Esophagus squamous epithelium (tissue), 5 donors: ENCODE data around the gene GJE1. TPM values are rescaled to one million over a fixed set of nuclear protein-coding genes. Genes with fewer than 3 reads are reported as not detected.
A peak's percentile ranks its signal among the peaks of the same experiment; 100 is the strongest.
"Not testable (repeated sequence)": the region's sequence is repeated elsewhere in the genome, so short reads cannot be mapped to it uniquely, and the experiment has no call there.

ENCODE experiments used
- DNase-seq: peaks from one replicate; lab custom pipeline; 2025; lab: John Stamatoyannopoulos, UW
- H3K27ac ChIP-seq, 4 donors: fragments of 200-600 bp; sonication (generic); one replicate each; pipeline ENCODE4 v1.5.1; 2016 to 2019; ENCODE audit warnings: mild to moderate bottlenecking in 1 of 4
- H3K27me3 ChIP-seq, 4 donors: fragments of 200-600 bp; sonication (generic); 1 replicate in 3 of 4; 2 replicates in 1 of 4; pipeline versions ENCODE4 v1.5.1 to v1.6.0; 2017 to 2021; ENCODE audit warnings: antibody characterized with exemption in 1 of 4
- H3K36me3 ChIP-seq, 3 donors: fragments of 200-600 bp; sonication (generic); one replicate each; pipeline ENCODE4 v1.5.1; 2016 to 2019
- H3K4me1 ChIP-seq, 3 donors: fragments of 200-600 bp; sonication (generic); one replicate each; pipeline ENCODE4 v1.5.1; 2017 to 2019
- H3K4me3 ChIP-seq, 4 donors: fragments of 200-600 bp; sonication (generic); 1 replicate in 3 of 4; 2 replicates in 1 of 4; pipeline ENCODE4 v1.5.1; 2016 to 2019; ENCODE audit warnings: mild to moderate bottlenecking in 2 of 4, moderate library complexity in 1 of 4
- H3K9me3 ChIP-seq, 3 donors: fragments of 200-600 bp; sonication (generic); one replicate each; pipeline ENCODE4 v1.5.1; 2016 to 2019
- POLR2A ChIP-seq, 4 donors: fragments of 450-650 bp; IDR thresholded peaks; one replicate each; pipeline ENCODE4 v1.6.1; 2017; ENCODE audit warnings: antibody characterized with exemption in 4 of 4, mild to moderate bottlenecking in 4 of 4, moderate library complexity in 3 of 4
- WGBS, 2 donors: methylation state at CpG; one replicate each; pipeline ENCODE4 v1.1.5; 2018; 5-methylcytosine and 5-hydroxymethylcytosine counted together
- intact Hi-C: fragments of 100-400 bp; cut with DNase I; formaldehyde crosslinking; loops from one replicate; pipeline ENCODE4 v1.15.0; 2022
- total RNA-seq, 4 donors: library from RNA; depleted of rRNA; stranded (reverse); fragments of >200 nt; gene quantifications; one replicate each; pipeline ENCODE4 v1.1.0, GENCODE V29; 2016
- TF ChIP-seq, protein P1 (sequence below), 6 experiments: fragments of 450-650 bp in 4 of 6; fragments of 200-600 bp in 2 of 6; sonication (generic) in 2 of 6; IDR thresholded peaks; one replicate each; pipeline ENCODE4 v1.5.1; 2016 to 2019; ENCODE audit warnings: antibody characterized with exemption in 6 of 6, mild to moderate bottlenecking in 4 of 6, moderate library complexity in 4 of 6
- donor health status: DM: yes; HTN: yes; CAD: no.

Gene GJE1, protein sequence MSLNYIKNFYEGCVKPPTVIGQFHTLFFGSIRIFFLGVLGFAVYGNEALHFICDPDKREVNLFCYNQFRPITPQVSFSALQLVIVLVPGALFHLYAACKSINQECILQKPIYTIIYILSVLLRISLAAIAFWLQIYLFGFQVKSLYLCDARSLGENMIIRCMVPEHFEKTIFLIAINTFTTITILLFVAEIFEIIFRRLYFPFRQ
- not detected for total RNA-seq

DNA sequence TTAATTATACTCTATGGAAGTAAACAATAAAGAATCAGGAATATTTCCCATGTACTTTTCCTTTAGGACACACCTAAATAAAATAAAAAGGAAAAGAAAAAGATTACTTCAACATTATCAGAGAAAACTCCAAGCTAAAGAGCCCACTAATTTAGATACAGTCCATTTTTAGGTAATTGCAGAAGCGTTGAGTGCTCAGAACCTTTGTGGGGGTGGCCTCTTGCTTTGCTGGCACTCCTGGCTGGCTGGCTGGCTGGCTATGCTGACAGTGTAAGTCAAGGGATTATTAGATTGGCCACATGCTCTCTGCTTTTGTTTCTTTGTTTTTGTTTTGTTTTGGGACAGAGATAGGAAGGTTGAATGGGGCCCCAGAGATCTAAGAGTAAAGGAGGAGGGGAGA lies at the start of gene GJE1:
TSS of gene GJE1 (plus strand) at position 301 of the 400 bp plus-strand sequence. CDS start 234 bp downstream, outside the sequence.
- no peak within 1 kb of the TSS for H3K4me3 ChIP-seq
- WGBS, 2 donors: 45 to 58% methylated on average over 1 of the region's 1 CpG
- TF ChIP-seq POLR2A (IDR thresholded peaks at IDR 0.05): no peak
- TF ChIP-seq, protein P1, sequence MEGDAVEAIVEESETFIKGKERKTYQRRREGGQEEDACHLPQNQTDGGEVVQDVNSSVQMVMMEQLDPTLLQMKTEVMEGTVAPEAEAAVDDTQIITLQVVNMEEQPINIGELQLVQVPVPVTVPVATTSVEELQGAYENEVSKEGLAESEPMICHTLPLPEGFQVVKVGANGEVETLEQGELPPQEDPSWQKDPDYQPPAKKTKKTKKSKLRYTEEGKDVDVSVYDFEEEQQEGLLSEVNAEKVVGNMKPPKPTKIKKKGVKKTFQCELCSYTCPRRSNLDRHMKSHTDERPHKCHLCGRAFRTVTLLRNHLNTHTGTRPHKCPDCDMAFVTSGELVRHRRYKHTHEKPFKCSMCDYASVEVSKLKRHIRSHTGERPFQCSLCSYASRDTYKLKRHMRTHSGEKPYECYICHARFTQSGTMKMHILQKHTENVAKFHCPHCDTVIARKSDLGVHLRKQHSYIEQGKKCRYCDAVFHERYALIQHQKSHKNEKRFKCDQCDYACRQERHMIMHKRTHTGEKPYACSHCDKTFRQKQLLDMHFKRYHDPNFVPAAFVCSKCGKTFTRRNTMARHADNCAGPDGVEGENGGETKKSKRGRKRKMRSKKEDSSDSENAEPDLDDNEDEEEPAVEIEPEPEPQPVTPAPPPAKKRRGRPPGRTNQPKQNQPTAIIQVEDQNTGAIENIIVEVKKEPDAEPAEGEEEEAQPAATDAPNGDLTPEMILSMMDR (IDR thresholded peaks at IDR 0.05): no peak
- H3K36me3 ChIP-seq: no peaks in the 10 kb centered on the region
- intact Hi-C loops: no loop called here
- H3K27me3 ChIP-seq: no peaks in the 10 kb centered on the region
- H3K27ac ChIP-seq: no peak within 1 kb of the TSS
- no peaks in the 10 kb centered on the region for H3K4me1 ChIP-seq
- H3K9me3 ChIP-seq: peaks cover 0 to 13% (median 0%) of the 10 kb centered on the region in 3 donors
- no peak for DNase-seq

DNA sequence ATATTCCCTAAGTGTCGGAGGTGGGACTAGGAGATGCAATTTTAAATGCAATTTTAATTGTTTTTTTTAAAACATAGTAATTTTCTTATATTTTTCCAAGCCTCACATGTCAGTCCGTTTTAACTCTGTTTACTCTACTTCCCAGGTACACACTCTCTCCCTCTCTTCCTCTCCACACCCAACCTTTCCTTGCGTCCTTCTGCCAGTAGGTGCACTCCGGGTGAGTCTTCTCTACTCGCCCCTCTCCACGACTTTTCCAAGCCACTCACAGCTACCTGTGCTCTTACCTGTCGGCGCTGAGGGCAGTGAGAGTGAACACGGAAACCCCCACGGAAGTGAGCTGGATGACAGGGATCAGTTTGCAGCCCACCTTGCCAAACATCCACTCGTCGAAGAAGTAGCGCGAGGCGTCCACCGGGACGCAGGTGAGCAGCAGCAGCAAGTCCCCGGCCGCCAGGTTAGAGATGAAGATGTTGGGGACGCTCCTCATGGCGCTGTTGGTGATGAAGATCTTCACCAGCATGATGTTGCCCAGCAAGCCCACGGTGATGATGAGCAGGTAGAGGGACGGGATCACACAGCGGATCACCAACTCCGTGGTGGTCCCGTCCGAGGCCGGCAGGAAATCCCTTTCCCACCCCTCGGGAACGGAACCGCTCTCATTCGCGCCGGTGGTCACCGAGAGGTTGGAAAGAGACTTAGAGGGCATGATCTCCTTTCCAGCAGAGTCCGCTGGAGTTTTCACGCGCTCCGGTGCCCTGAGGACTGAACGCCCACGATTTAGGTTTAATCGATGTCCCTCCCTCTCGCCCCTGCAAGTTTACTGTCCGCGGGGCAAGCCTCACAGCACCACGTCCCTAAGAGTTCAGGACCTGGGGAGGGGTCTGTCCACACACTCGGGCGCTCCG lies 44.5 kb upstream of the GJE1 start:
- DNase-seq: no peak
- H3K9me3 ChIP-seq: no peaks in the 10 kb centered on the region
- H3K27me3 ChIP-seq: peaks cover 0 to 25% (median 0%) of the 10 kb centered on the region in 4 donors
- no peak for TF ChIP-seq POLR2A (IDR thresholded peaks at IDR 0.05)
- TF ChIP-seq, protein P1 (IDR thresholded peaks at IDR 0.05): no peak
- H3K36me3 ChIP-seq: no peaks in the 10 kb centered on the region
- WGBS, 2 donors: 26 to 36% methylated on average over 11 to 14 of the region's 49 CpGs
- no peak overlapping the region for H3K4me3 ChIP-seq
- intact Hi-C loops: no loop called here
- H3K27ac ChIP-seq: no peak overlapping the region
- no peaks in the 10 kb centered on the region for H3K4me1 ChIP-seq

DNA sequence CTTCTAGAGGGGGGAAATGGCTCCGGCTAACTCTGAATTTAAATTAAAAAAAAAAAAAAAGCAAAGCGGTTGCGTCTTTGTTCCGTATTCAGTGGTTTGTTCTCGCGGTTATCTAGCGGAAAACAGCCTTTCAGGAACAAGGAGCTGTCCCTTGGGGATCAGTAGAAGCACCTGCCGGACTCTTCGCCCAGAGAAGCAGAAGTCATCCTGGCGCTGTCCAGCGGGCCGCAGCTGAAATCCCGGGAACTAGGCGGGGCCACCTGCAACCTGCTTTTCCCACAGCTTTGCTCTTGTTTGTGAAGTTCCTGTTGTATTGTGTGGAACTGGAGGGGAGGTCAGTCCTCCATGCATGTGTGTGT lies 43.9 kb upstream of the GJE1 start:
- Histone ChIP-seq H3K27me3 (peaks cover 0 to 25% (median 0%) of the 10 kb centered on the region in 4 donors), H3K4me3 (no peak overlapping the region), H3K27ac (no peak overlapping the region), H3K9me3 (no peaks in the 10 kb centered on the region), H3K4me1 (no peaks in the 10 kb centered on the region), H3K36me3 (no peaks in the 10 kb centered on the region)
- intact Hi-C loops: no loop called here
- WGBS, 2 donors: 3 to 18% methylated on average over 7 to 8 of the region's 14 CpGs
- TF ChIP-seq POLR2A (IDR thresholded peaks at IDR 0.05): no peak
- DNase-seq: no peak

DNA sequence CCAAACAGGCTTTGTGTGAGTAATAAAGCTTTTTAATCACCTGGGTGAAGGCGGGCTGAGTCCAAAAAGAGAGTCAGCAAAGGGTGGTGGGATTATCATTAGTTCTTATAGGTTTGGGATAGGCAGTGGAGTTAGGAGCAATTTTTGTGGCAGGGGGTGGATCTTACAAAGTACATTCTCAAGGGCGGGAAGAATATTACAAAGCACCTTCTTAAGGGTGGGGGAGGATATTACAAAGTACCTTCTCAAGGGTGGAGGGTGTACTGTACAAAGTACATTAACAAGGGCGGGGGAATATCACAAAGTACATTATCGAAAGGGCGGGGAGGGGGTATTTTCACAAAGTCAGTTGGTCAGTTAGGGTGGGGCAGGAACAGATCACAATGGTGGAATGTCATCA lies 27.9 kb upstream of the GJE1 start:
- not testable (repeated sequence) for H3K27me3 ChIP-seq, H3K9me3 ChIP-seq, H3K4me3 ChIP-seq, DNase-seq, H3K27ac ChIP-seq, H3K36me3 ChIP-seq, H3K4me1 ChIP-seq
- intact Hi-C loops: loop anchor here (5.0 kb wide), 1 partner anchor 118 kb away; no protein-coding TSS in a partner anchor
- WGBS, 2 donors: 85 to 86% methylated on average over 5 of the region's 5 CpGs

DNA sequence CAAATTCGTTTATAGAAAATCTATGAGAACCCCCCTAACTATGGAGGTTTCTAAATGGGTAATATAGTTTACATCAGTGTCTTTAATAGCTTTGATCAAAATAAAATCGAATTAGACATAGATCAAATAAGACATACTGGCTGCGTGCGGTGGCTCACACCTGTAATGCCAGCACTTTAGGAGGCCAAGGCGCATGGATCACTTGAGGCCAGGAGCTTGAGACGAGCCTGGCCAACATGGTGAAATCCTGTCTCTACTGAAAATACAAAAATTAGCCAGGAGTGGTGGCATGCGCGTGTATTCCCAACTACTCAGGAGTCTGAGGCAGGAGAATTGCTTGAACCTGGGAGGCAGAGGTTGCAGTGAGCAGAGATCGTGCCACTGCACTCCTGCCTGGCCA lies 21.9 kb upstream of the GJE1 start:
- intact Hi-C loops, H3K4me1 ChIP-seq, H3K27me3 ChIP-seq, H3K4me3 ChIP-seq, H3K9me3 ChIP-seq, DNase-seq, H3K36me3 ChIP-seq, H3K27ac ChIP-seq: not testable (repeated sequence)
- WGBS, 2 donors: 76 to 85% methylated on average over 9 of the region's 9 CpGs

DNA sequence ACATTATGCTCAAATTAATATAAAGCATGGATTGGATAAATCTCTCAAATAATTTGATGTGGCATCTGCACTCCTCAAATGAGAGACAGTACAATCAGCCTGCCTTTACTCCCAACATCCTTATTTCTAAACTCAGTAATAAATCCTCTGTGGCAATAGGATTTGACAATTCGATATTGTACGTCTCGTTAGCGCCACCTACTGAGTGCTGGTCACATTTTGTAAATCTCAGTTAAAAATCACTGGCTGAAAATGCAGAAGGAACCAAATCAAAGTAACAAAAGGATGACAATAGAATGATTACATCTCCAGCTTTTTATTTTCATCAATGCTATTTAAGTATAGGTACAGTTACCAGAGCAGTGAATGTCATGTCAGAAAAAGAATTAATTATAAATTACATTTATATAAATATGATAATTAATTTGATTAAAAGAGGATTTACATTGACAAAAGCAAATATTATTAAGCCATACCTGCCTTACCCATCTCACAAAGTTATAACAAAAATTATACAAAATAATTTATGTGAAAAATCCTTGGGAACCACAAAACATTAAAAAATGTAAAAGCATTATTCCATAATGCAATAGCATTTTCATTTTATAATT lies 20.2 kb upstream of the GJE1 start:
- H3K4me1 ChIP-seq: no peaks in the 10 kb centered on the region
- TF ChIP-seq, protein P1 (IDR thresholded peaks at IDR 0.05): peak in 5 of 6 experiments; percentile 55 to 78 (median 66)
- no peak for TF ChIP-seq POLR2A (IDR thresholded peaks at IDR 0.05)
- no peaks in the 10 kb centered on the region for H3K9me3 ChIP-seq
- no peaks in the 10 kb centered on the region for H3K27me3 ChIP-seq
- H3K4me3 ChIP-seq: no peak overlapping the region
- no peak for DNase-seq
- intact Hi-C loops: no loop called here
- no peak overlapping the region for H3K27ac ChIP-seq
- 0% methylated on average over 4 of the region's 4 CpGs for WGBS, 2 donors
- no peaks in the 10 kb centered on the region for H3K36me3 ChIP-seq
